Panc1 (cell line): ENCODE results near the gene SLC3A2. TPM values are rescaled to one million over a fixed set of nuclear protein-coding genes. Genes with fewer than 3 reads are reported as not detected.

Experiments used
- ATAC-seq: fragments of 200-7000 bp; cut with Tn5 transposase; 2 replicates; pipeline ENCODE4 v1.9.1; 2020; ENCODE audit warnings: mild to moderate bottlenecking, moderate library complexity
- BruUV-seq: library from RNA; stranded (reverse); fragments of 400-500 nt; replicated peaks from 2 replicates; lab custom pipeline; 2021; lab: Mats Ljungman, UMichigan
- CTCF ChIA-PET: fragments of 300-600 bp; sonication (Branson Sonifier 250); formaldehyde crosslinking; loops from one replicate; lab custom pipeline; 2022; ENCODE audit warnings: antibody characterized with exemption; lab: Charles Lee
- POLR2A ChIA-PET: fragments of 300-600 bp; sonication (Branson Sonifier 250); formaldehyde crosslinking; loops from one replicate; lab custom pipeline; 2022; ENCODE audit warnings: antibody characterized with exemption; lab: Charles Lee
- DNase-seq: peaks from one replicate; pipeline ENCODE4 v3.0.0-alpha.2; 2010; ENCODE audit warnings: low read depth, low spot score
- H3K27ac ChIP-seq: 2 replicates; pipeline ENCODE4 v1.5.1; 2011; ENCODE audit warnings: mild to moderate bottlenecking, low read length, inconsistent platforms
- H3K27me3 ChIP-seq: fragments of 200-500 bp; sonication (Bioruptor generic); 2 replicates; pipeline ENCODE4 v1.6.0; 2014; ENCODE audit warnings: low read length, inconsistent platforms; ENCODE audit not compliant: control insufficient read depth, insufficient read depth
- H3K36me3 ChIP-seq: fragments of 200-500 bp; sonication (Bioruptor generic); 2 replicates; pipeline ENCODE4 v1.5.1; 2014; ENCODE audit warnings: inconsistent platforms, mild to moderate bottlenecking, low read length, moderate library complexity; ENCODE audit not compliant: control insufficient read depth, insufficient read depth
- H3K4me1 ChIP-seq: 2 replicates; pipeline ENCODE4 v1.5.1; 2011; ENCODE audit warnings: inconsistent platforms, mild to moderate bottlenecking, low read length, moderate library complexity; ENCODE audit not compliant: control insufficient read depth, insufficient read depth
- H3K4me3 ChIP-seq, 2 experiments: 2 replicates each; pipeline ENCODE4 v1.5.1; 2011 to 2012; ENCODE audit warnings: low read depth in 2 of 2, low read length in 2 of 2, mild to moderate bottlenecking in 2 of 2, inconsistent platforms in 1 of 2, moderate library complexity in 1 of 2
- H3K9me3 ChIP-seq: fragments of 200-500 bp; sonication (Bioruptor generic); 2 replicates; pipeline ENCODE4 v1.5.1; 2014; ENCODE audit warnings: low read depth, mild to moderate bottlenecking, inconsistent platforms, low read length, moderate library complexity; ENCODE audit not compliant: control insufficient read depth, insufficient read depth
- CTCF ChIP-seq: fragments of 450-650 bp; IDR thresholded peaks from 2 replicates; pipeline ENCODE4 v1.5.1; 2017; ENCODE audit warnings: mild to moderate bottlenecking
- POLR2AphosphoS5 ChIP-seq: IDR thresholded peaks from 2 replicates; pipeline ENCODE4 v1.6.1; 2012; ENCODE audit warnings: mild to moderate bottlenecking, low read depth, low read length, moderate library complexity
- REST ChIP-seq, 2 experiments: IDR thresholded peaks; 2 replicates each; pipeline ENCODE4 v1.6.1; 2011 to 2012; ENCODE audit warnings: low read depth in 2 of 2, control low read depth in 1 of 2, low read length in 1 of 2, mild to moderate bottlenecking in 1 of 2, moderate library complexity in 1 of 2; ENCODE audit not compliant: insufficient read depth in 1 of 2
- SIN3A ChIP-seq: IDR thresholded peaks from 2 replicates; pipeline ENCODE4 v1.6.1; 2012; ENCODE audit warnings: low read depth, mild to moderate bottlenecking, low read length, moderate library complexity, borderline replicate concordance; ENCODE audit not compliant: insufficient read depth
- TCF7L2 ChIP-seq: IDR thresholded peaks from 2 replicates; pipeline ENCODE4 v1.6.1; 2011; ENCODE audit warnings: mild to moderate bottlenecking, low read depth, low read length, inconsistent platforms
- in situ Hi-C: cut with HindIII; loops from 2 replicates; pipeline ENCODE4 v1.10.0; 2016; ENCODE audit warnings: low sequenced_read_pairs, low pct_unique_long_range_greater_than_20kb
- intact Hi-C: fragments of 100-400 bp; cut with micrococcal nuclease; formaldehyde crosslinking; loops from one replicate; pipeline ENCODE4 v1.10.0; 2022; ENCODE audit not compliant: unreplicated experiment
- total RNA-seq: library from RNA; stranded (reverse); gene quantifications from one replicate; pipeline ENCODE4 v1.2.1, GENCODE V29; 2021; ENCODE audit not compliant: unreplicated experiment

The SLC3A2 gene
- total RNA-seq, 1 experiment from 2014 or later, result 184 TPM

- ChIA-PET POLR2A (no interaction called here), CTCF (no interaction called here)
- H3K27ac ChIP-seq, result no peak overlapping the region
- H3K9me3 ChIP-seq, result no peaks in the 10 kb centered on the region
- ATAC-seq (no peak), DNase-seq (no peak)
- H3K4me1 ChIP-seq, result peaks cover 26% of the 10 kb centered on the region
- no peak for TF ChIP-seq CTCF
- no peak for TF ChIP-seq POLR2AphosphoS5
- no peak for TF ChIP-seq SIN3A
- TF ChIP-seq REST (IDR thresholded peaks at IDR 0.05; ENCODE audit: insufficient read depth in 1 of 2, low read depth in 2 of 2, low read length in 1 of 2), result no peak
- no peak for TF ChIP-seq TCF7L2
- intact Hi-C loops, result no loop called here
- in situ Hi-C loops, result no loop called here
- no peak overlapping the region for H3K4me3 ChIP-seq
- no peaks in the 10 kb centered on the region for H3K36me3 ChIP-seq
- H3K27me3 ChIP-seq, result no peaks in the 10 kb centered on the region
- no TSS peak for BruUV-seq
These were observed 11.6 kb downstream of the SLC3A2 start for GRCh38 chr11:62892077-62892922.

- Histone ChIP-seq H3K4me1 (no peaks in the 10 kb centered on the region), H3K36me3 (no peaks in the 10 kb centered on the region), H3K27ac (no peak overlapping the region), H3K9me3 (no peaks in the 10 kb centered on the region), H3K4me3 (no peak overlapping the region), H3K27me3 (no peaks in the 10 kb centered on the region)
- ChIA-PET POLR2A (no interaction called here), CTCF (no interaction called here)
- no peak for ATAC-seq
- intact Hi-C loops, result no loop called here
- DNase-seq, result no peak
- no peak for TF ChIP-seq TCF7L2
- TF ChIP-seq POLR2AphosphoS5, result no peak
- no peak for TF ChIP-seq REST (IDR thresholded peaks at IDR 0.05; ENCODE audit: insufficient read depth in 1 of 2, low read depth in 2 of 2, low read length in 1 of 2)
- no peak for TF ChIP-seq SIN3A
- no peak for TF ChIP-seq CTCF
- no TSS peak for BruUV-seq
- in situ Hi-C loops, result no loop called here
These were observed 14.8 kb downstream of the SLC3A2 start for GRCh38 chr11:62895501-62895900.
